HG02571 (cell line): ENCODE data around the gene OSBP2.
"Not testable (repeated sequence)": the region's sequence is repeated elsewhere in the genome, so short reads cannot be mapped to it uniquely, and the experiment has no call there.

Experiments used
- ATAC-seq: cut with Tn5 transposase; IDR thresholded peaks from one replicate; pipeline ENCODE4 v1.9.1; 2021; ENCODE audit warnings: mild to moderate bottlenecking, moderate library complexity; ENCODE audit not compliant: unreplicated experiment

OSBP2 gene

DNA sequence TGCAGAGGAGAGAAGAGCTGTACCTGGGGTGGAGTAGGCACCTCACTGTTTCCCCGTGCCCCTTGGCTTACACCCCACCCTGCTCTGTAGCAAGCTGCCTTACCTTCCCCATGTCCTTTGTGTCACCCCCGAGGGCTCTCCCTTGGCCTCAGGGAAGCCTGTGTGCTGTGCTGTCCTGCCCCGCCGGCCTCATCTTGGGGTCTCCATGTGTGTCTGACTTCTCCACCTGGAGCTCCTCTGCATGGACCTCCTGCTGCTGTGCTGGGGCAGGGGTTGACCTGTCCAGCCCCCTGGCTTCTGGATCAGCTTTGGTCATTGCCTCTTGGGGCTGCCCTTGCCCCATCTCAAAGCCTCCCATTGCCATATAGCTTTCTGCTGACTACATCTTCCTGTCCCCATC lies 59.8 kb downstream of the OSBP2 start:
- no peak for ATAC-seq

DNA sequence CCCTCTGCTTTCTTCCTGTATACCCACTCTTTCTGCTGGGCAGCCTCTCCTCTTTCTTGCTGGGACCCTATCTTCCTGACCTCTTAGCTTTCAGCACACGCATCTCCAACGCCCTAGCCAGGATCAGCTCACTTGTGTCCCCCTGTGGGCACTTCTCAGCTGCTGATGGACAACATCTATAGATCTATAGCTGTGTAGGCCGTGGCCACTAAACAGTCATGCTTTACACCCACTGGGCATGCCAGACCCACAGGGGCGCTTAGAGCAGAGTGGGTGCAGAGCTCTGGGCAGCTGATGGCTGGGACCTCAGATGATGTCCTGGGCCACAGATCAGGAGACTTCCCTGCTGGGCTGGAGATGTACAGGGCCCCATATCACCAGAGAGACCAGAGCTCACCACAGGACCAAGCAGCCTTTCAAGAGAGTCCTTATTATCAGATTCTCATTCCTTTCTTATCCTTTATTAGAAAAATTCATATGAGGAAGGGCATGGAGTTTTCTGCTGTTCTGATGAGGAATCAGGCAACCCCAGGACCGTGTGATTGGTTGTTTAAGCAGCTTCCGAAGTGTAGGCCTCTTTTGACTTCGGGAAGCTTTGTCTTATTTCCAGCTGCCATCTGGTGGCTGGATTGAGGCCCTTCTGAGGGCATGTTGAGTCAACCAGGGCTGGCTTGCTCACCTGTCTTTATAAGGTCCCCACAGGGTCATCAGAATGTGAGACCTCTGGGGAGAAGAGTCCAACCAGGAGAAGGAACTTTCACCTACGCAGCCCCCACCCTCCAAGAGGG lies 60.5 kb downstream of the OSBP2 start:
- no peak for ATAC-seq

DNA sequence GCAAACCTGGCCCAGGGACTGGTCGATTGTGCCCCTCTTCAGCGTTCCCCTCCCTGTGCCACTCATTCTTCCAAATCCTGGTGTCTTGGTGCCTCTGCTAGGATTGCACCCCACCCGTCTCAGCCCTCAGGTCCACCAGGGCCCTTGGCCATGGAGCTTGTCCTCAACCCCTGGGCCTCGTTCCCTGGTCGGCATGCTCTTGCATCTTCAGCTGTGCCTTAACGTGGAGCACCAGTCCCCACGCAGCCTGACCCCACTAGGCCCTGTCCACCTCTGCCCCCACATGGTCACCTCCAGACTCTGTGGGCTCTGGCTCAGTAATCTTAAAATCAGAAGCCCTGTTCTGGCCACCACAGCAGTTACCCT lies 61.1 kb downstream of the OSBP2 start:
- ATAC-seq = no peak

GRCh38 chr22:30763815-30764673 lies 69.4 kb downstream of the OSBP2 start:
- ATAC-seq = no peak

- no peak for ATAC-seq
These were observed 73.0 kb downstream of the OSBP2 start for GRCh38 chr22:30767661-30768060.

DNA sequence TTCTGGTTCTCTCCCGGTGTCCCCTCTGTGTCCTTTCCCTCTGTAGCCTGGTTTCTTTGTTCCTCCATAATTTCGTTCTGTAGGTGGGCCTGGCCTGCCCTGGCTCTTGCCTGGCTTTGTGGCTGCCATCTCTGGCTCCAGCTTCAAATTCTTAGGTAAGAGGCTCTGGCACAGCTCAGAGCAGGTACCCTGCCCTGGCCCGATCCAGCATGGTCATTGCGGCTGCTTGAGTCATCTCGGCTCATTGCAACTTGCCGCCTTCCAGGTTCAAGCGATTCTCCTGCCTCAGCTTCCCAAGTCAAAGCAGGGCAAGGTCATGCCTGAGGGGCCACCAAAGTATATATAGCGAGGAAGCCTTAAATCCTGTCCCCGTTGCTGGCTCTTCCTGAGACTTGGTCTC lies 76.0 kb downstream of the OSBP2 start:
- no peak for ATAC-seq

- ATAC-seq = no peak
These were observed 79.2 kb downstream of the OSBP2 start for GRCh38 chr22:30773919-30774318.

GRCh38 chr22:30774566-30774965 lies 79.9 kb downstream of the OSBP2 start:
- ATAC-seq = no peak

GRCh38 chr22:30776476-30776875 lies 81.8 kb downstream of the OSBP2 start:
- ATAC-seq = no peak

DNA sequence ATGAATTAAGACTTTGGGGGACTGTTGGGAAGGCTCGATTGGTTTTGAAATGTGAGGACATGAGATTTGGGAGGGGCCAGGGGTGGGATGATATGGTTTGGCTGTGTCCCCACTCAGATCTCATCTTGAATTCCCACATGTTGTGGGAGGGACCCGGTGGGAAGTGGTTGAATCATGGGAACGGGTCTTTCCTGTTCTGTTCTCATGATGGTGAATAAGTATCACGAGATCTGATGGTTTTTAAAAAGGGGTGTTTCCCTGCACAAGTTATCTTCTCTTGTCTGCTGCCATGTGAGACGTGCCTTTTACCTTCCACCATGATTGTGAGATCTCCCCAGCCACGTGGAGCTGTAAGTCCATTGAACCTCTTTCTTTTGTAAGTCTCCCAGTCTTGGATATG lies 82.5 kb downstream of the OSBP2 start:
- ATAC-seq = not testable (repeated sequence)

DNA sequence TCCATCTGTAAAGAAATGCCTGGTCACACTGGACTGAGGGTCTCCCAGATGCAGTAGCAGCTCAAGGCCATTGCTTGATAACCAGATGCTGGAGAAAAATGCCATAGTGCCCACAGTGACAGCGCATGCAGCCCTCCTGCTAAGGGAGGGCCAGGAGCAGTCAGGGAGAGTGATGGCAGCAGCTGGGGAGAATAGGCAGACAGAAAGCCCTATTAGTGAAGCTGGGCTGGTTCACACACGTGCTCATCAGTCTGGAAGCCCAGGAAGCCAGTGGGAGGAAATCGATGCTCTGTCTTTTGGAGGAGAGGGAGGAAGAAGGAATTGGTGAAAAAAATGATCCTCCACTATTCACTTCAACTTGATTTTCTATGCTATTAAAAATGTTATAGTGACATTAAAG lies 82.9 kb downstream of the OSBP2 start:
- ATAC-seq = no peak

GRCh38 chr22:30778261-30778660 lies 83.6 kb downstream of the OSBP2 start:
- ATAC-seq = no peak

GRCh38 chr22:30780026-30780425 lies 85.4 kb downstream of the OSBP2 start:
- no peak for ATAC-seq

GRCh38 chr22:30781271-30781875 lies 86.7 kb downstream of the OSBP2 start:
- ATAC-seq = no peak

- no peak for ATAC-seq
These were observed 87.9 kb downstream of the OSBP2 start for GRCh38 chr22:30782613-30783012.

GRCh38 chr22:30783021-30783420 lies 88.3 kb downstream of the OSBP2 start:
- no peak for ATAC-seq

DNA sequence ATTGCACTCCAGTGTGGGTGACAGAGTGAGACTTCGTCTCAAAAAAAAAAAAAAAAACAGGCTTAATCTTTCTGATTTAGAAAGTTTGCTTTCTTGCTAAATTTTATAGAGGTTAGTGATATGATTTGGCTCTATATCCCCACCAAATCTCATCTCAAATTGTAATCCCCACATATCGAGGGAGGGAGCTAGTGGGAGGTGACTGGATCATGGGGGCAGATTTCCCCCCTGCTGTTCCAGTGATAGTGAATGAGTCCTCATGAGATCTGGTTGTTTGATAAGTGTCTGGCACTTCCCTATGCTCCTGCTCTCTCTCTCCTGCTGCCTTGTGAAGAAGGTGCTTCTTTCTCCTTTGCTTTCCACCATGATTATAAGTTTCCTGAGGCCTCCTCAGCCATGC lies 90.9 kb downstream of the OSBP2 start:
- no peak for ATAC-seq

DNA sequence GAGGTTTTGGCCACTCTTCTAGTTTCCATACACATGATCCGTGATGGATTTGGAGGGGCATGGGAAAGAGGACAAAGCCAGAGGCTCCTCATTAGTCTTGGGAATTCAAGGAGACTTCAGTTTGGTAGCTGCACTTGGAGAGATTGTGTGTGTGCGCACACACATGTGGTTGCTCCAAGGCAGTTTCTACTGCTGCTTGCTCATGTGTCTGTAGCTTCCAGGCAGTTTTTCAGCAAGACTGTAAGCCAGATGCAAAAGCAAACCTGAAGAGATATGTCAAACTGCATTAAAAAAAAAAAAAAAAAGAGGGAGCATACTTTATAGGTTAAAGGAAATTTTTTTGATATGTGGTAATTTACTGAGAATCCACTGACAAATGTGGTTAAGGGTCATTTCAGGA lies 95.7 kb downstream of the OSBP2 start:
- ATAC-seq = no peak

DNA sequence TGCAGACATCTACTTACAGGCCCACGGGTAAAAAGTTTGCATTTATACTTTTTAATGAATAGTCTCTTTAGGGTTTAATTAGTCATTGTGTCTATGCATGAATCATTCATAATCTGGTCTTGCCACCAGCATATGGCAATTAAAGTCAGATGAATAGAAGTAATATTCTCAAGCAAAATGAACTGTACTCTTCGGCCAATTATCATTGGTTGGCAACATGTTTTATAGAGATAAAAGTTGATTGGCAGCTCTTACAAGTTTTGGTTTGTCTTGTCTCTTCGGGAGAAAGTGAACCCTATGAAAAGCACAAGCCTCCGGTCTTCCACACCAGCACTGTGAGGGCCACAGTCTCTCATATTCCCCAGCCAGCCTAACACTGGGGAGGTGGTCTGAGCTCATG lies 97.8 kb downstream of the OSBP2 start:
- ATAC-seq = no peak

- ATAC-seq = no peak
These were observed 100.4 kb downstream of the OSBP2 start for GRCh38 chr22:30795118-30795517.

DNA sequence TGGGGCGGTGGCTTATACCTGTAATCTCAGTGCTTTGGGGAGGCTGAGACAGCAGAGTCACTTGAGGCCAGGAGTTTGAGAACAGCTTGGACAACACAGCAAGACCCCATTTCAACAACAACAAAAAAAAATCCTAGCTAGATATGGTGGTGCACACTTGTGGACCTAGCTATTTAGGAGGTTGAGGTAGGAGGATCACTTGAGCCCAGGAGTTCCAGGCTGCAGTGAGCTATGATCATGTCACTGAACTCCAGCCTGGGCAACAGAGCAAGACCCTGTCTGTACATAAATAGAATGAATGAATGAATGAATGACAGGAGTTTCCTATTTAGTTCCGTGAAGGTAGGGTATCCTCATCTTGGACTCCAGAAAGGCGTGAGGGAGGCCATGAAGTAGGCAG lies 107.0 kb downstream of the OSBP2 start:
- ATAC-seq = no peak
